Endothelial cell of umbilical vein (primary cell): Measurements from ENCODE around the gene CCDC91.

Source experiments
- EZH2 ChIP-seq: IDR thresholded peaks from 2 replicates; pipeline ENCODE4 v1.6.1; 2012; ENCODE audit warnings: borderline replicate concordance, low read depth, mild to moderate bottlenecking, moderate library complexity, low read length, inconsistent platforms; ENCODE audit not compliant: severe bottlenecking
- TF ChIP-seq, protein P1 (sequence below), 2 donors: IDR thresholded peaks; 1 replicate in 1 of 2; 2 replicates in 1 of 2; pipeline ENCODE4 v1.5.1; 2011; ENCODE audit warnings: low read length in 2 of 2, mild to moderate bottlenecking in 2 of 2, moderate library complexity in 2 of 2, control low read depth in 1 of 2, inconsistent platforms in 1 of 2, low read depth in 1 of 2; ENCODE audit not compliant: insufficient read depth in 1 of 2; ENCODE audit errors: extremely low read depth in 1 of 2

DNA sequence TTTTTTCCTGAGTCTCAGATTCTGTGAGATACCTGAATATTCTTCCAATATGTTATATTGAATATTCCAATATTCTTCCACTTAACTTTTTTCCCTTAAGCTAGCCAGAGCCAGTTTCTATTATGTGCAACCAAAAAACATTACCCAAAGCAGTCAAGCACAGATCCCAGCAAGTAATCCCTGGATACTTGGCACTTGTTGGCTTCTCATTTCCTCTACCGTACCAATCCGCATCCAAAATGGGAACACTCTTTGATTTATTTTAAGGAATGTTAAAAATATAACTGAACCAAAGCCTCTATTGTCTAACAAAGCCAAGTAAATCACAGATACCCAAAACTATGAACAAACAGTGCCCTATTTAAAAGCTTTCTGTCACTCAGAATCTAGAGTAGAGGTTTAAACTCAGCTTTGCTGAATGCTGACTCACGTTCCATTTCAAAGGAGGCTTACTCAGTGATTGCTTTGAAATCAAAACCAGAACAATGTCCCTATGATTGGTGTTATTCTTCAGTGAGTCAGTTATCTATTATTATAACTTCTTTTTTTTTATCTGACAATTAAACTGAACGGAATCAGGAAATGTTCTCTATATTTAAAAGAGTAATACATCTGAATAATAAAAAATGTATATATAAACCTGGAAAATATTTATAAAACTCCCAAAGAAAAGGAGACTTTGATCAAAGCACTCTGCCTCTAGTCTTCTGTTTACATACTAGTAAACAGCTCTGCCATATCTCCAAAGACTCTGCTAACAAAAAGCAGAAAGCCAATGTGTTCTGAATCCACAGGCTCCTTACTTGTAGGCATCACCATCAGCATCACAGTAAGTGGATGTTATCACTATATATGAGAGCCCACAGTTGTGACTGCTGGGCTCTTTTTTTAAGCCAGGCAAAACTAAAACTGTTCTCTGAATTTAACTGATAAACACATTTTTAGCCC is 360.8 kb downstream of the CCDC91 start:
- TF ChIP-seq, protein P1, sequence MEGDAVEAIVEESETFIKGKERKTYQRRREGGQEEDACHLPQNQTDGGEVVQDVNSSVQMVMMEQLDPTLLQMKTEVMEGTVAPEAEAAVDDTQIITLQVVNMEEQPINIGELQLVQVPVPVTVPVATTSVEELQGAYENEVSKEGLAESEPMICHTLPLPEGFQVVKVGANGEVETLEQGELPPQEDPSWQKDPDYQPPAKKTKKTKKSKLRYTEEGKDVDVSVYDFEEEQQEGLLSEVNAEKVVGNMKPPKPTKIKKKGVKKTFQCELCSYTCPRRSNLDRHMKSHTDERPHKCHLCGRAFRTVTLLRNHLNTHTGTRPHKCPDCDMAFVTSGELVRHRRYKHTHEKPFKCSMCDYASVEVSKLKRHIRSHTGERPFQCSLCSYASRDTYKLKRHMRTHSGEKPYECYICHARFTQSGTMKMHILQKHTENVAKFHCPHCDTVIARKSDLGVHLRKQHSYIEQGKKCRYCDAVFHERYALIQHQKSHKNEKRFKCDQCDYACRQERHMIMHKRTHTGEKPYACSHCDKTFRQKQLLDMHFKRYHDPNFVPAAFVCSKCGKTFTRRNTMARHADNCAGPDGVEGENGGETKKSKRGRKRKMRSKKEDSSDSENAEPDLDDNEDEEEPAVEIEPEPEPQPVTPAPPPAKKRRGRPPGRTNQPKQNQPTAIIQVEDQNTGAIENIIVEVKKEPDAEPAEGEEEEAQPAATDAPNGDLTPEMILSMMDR (IDR thresholded peaks at IDR 0.05; ENCODE audit: extremely low read depth in 1 of 2, insufficient read depth in 1 of 2, low read depth in 1 of 2, low read length in 2 of 2), result no peak
- no peak for TF ChIP-seq EZH2
